ENCODE data around the gene CLEC4M. TPM values are rescaled to one million over a fixed set of nuclear protein-coding genes. Genes with fewer than 3 reads are reported as not detected.

CLEC4M gene
- total and polyA plus RNA-seq, 9 donors = 0.65 to 19.8 (median 3.6) TPM

DNA sequence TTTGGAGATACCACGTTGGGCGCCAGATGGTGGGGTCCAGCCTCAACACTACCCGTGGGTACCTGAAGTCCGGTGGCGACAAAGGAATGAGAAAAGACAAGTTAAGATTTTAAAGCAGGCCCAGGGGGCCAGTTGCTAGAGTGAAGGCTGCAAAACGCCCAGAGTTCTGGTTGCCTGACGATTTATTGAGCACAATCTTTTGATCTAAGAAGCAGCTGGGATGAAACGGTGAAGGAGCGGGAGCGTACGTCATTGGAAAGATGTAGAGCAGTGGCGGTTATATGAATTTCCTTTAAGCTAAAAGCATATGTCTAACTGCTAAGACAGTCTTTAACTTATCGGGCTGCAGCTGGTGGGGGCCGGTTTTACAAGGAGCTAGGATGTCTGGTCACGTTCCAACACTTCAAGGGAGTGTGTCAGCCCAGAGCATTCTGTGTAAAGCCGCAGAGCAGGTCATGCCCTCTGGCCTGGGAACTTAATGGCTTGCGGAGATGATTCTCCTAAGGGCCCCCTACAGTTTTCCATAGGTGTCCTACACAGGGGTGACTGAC lies 38.1 kb downstream of the CLEC4M start:
- H3K9me3 ChIP-seq = no peaks in the 10 kb centered on the region
- H3K27ac ChIP-seq = no peak overlapping the region
- H3K4me3 ChIP-seq = no peak overlapping the region
- TF ChIP-seq POLR2A (IDR thresholded peaks at IDR 0.05) = no peak
- TF ChIP-seq, protein P1, sequence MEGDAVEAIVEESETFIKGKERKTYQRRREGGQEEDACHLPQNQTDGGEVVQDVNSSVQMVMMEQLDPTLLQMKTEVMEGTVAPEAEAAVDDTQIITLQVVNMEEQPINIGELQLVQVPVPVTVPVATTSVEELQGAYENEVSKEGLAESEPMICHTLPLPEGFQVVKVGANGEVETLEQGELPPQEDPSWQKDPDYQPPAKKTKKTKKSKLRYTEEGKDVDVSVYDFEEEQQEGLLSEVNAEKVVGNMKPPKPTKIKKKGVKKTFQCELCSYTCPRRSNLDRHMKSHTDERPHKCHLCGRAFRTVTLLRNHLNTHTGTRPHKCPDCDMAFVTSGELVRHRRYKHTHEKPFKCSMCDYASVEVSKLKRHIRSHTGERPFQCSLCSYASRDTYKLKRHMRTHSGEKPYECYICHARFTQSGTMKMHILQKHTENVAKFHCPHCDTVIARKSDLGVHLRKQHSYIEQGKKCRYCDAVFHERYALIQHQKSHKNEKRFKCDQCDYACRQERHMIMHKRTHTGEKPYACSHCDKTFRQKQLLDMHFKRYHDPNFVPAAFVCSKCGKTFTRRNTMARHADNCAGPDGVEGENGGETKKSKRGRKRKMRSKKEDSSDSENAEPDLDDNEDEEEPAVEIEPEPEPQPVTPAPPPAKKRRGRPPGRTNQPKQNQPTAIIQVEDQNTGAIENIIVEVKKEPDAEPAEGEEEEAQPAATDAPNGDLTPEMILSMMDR (IDR thresholded peaks at IDR 0.05) = no peak
- no peak for TF ChIP-seq EP300 (IDR thresholded peaks at IDR 0.05)
- intact Hi-C loops (cut with DNase I) = loop anchor here in 2 of 4 donors (5.0 to 10.0 kb wide), 2 partner anchors 149 to 156 kb away; no protein-coding TSS in a partner anchor
- no peaks in the 10 kb centered on the region for H3K27me3 ChIP-seq
- WGBS, 3 donors = 74 to 79% (median 77%) methylated on average over 17 of the region's 17 CpGs
- no peak for DNase-seq
- peaks cover 1% of the 10 kb centered on the region for H3K4me1 ChIP-seq (ENCODE audit: insufficient read depth)
- H3K36me3 ChIP-seq = no peaks in the 10 kb centered on the region

GRCh38 chr19:7806234-7806633 lies 43.2 kb downstream of the CLEC4M start:
- Histone ChIP-seq H3K27me3 (no peaks in the 10 kb centered on the region), H3K4me3 (no peak overlapping the region), H3K27ac (no peak overlapping the region), H3K9me3 (no peaks in the 10 kb centered on the region), H3K36me3 (no peaks in the 10 kb centered on the region), H3K4me1 (ENCODE audit: insufficient read depth) (no peaks in the 10 kb centered on the region)
- intact Hi-C loops (cut with DNase I) = loop anchor here in 1 of 4 donors (10.0 kb wide), 1 partner anchor 161 kb away; no protein-coding TSS in a partner anchor
- TF ChIP-seq, protein P1 (IDR thresholded peaks at IDR 0.05) = no peak
- no peak for TF ChIP-seq POLR2A (IDR thresholded peaks at IDR 0.05)
- TF ChIP-seq EP300 (IDR thresholded peaks at IDR 0.05) = no peak
- 27 to 51% (median 32%) methylated on average over 3 of the region's 3 CpGs for WGBS, 3 donors
- no peak for DNase-seq

DNA sequence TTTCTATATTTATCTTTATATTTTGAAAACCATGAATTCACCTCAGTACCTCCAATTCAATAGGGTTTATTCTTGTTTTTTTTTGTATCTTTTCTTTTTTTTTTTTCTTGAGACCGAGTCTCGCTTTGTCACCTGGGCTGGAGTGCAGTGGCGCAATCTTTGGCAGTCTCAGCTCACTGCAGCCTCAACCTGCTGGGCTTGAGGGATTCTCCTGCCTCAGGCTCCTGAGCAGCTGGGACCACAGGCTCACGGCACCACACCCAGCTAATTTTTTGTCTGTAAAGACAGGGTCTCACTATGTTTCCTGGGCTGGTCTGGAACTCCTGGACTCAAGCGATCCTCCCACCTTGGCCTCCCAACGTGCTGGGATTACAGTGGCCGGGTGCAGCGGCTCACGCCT lies 43.8 kb downstream of the CLEC4M start:
- H3K27me3 ChIP-seq = no peaks in the 10 kb centered on the region
- TF ChIP-seq, protein P1 (IDR thresholded peaks at IDR 0.05) = no peak
- TF ChIP-seq EP300 (IDR thresholded peaks at IDR 0.05) (no peak), POLR2A (IDR thresholded peaks at IDR 0.05) (no peak)
- H3K27ac ChIP-seq = no peak overlapping the region
- no peak for DNase-seq
- H3K4me3 ChIP-seq = no peak overlapping the region
- intact Hi-C loops (cut with DNase I) = loop anchor here in 1 of 4 donors (10.0 kb wide), 1 partner anchor 162 kb away; no protein-coding TSS in a partner anchor
- WGBS, 3 donors = 79 to 90% (median 85%) methylated on average over 9 of the region's 9 CpGs
- H3K36me3 ChIP-seq = no peaks in the 10 kb centered on the region
- no peaks in the 10 kb centered on the region for H3K9me3 ChIP-seq
- H3K4me1 ChIP-seq (ENCODE audit: insufficient read depth) = no peaks in the 10 kb centered on the region

DNA sequence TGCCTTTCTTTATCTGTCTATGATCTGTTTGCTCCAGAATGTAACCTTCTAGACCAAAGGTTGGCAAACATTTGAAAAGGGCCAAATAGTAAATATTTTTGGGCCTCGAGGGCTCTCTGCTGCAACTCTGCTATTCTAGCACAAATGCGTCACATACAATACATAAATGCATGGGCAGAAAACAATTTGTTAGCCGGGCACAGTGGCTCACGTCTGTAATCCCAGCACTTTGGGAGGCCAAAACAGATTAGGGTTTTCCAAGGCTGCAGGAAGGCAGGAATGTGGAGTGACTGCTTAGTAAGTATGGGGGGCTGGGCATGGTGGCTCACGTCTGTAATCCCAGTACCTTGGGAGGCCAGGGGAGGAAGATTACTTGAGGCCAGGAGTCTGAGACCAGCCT lies 45.1 kb downstream of the CLEC4M start:
- no peaks in the 10 kb centered on the region for H3K36me3 ChIP-seq
- no peak for TF ChIP-seq EP300 (IDR thresholded peaks at IDR 0.05)

GRCh38 chr19:7811989-7812388 lies 48.9 kb downstream of the CLEC4M start:
- Histone ChIP-seq H3K27ac (no peak overlapping the region), H3K4me1 (ENCODE audit: insufficient read depth) (no peaks in the 10 kb centered on the region), H3K9me3 (peaks cover 0 to 7% of the 10 kb centered on the region in 2 donors), H3K36me3 (no peaks in the 10 kb centered on the region), H3K27me3 (no peaks in the 10 kb centered on the region), H3K4me3 (no peak overlapping the region)
- WGBS, 3 donors = 44 to 47% (median 44%) methylated on average over 2 of the region's 2 CpGs
- DNase-seq = no peak
- intact Hi-C loops (cut with DNase I) = no loop called here
- no peak for TF ChIP-seq POLR2A (IDR thresholded peaks at IDR 0.05)
- TF ChIP-seq, protein P1 (IDR thresholded peaks at IDR 0.05) = no peak
- no peak for TF ChIP-seq EP300 (IDR thresholded peaks at IDR 0.05)

More for the DNA sequence above, 45.1 kb downstream of the CLEC4M start:
- Histone ChIP-seq H3K27me3 (no peaks in the 10 kb centered on the region), H3K9me3 (peaks cover 0 to 5% of the 10 kb centered on the region in 2 donors), H3K27ac (no peak overlapping the region), H3K4me3 (no peak overlapping the region), H3K4me1 (ENCODE audit: insufficient read depth) (no peaks in the 10 kb centered on the region)
- 59 to 68% (median 65%) methylated on average over 5 of the region's 5 CpGs for WGBS, 3 donors
- DNase-seq = no peak
- intact Hi-C loops (cut with DNase I) = loop anchor here in 1 of 4 donors (10.0 kb wide), 1 partner anchor 163 kb away; no protein-coding TSS in a partner anchor

Measured in ovary (tissue), 9 donors.